NT2/D1 (cell line): Measurements from ENCODE around the gene ZFHX3.

Source experiments
- YY1 ChIP-seq: IDR thresholded peaks from 2 replicates; pipeline ENCODE4 v1.6.1; 2011; ENCODE audit not compliant: insufficient read length, insufficient read depth
- ZNF274 ChIP-seq: IDR thresholded peaks from 2 replicates; pipeline ENCODE4 v1.6.1; 2011; ENCODE audit warnings: mild to moderate bottlenecking, low read depth, low read length

GRCh38 chr16:72787514-72788268 is 260.2 kb downstream of the ZFHX3 start:
- TF ChIP-seq ZNF274 (no peak), YY1 (no peak)
